Epithelial cell of proximal tubule (primary cell): ENCODE results near the gene MTMR1. TPM values are rescaled to one million over a fixed set of nuclear protein-coding genes. Genes with fewer than 3 reads are reported as not detected.

Experiments used
- DNase-seq: peaks from one replicate; pipeline ENCODE4 v3.0.0-alpha.2; 2011; ENCODE audit warnings: low read depth
- H3K4me3 ChIP-seq: 2 replicates; pipeline ENCODE4 v1.5.1; 2011; ENCODE audit warnings: low read depth, mild to moderate bottlenecking, low read length
- CTCF ChIP-seq: conservative IDR thresholded peaks from 2 replicates; pipeline ENCODE4 v1.5.1; 2012; ENCODE audit warnings: low read depth, mild to moderate bottlenecking, low read length
- total RNA-seq: library from RNA; depleted of rRNA; stranded (reverse); fragments of >200 nt; gene quantifications from 2 replicates; pipeline ENCODE4 v1.2.3, GENCODE V29; 2015

Gene MTMR1
- total RNA-seq, 1 donor from 2014 or later = 18.2 TPM

- no peak for DNase-seq
- TF ChIP-seq CTCF = no peak
- no peak overlapping the region for H3K4me3 ChIP-seq
These were observed 80.4 kb downstream of the MTMR1 start for GRCh38 chrX:150773634-150774033.

- H3K4me3 ChIP-seq = no peak overlapping the region
- TF ChIP-seq CTCF = no peak
- DNase-seq = no peak
These were observed 81.8 kb downstream of the MTMR1 start for GRCh38 chrX:150774798-150775568.

GRCh38 chrX:150775569-150776350 lies 82.6 kb downstream of the MTMR1 start:
- TF ChIP-seq CTCF = no peak
- H3K4me3 ChIP-seq = no peak overlapping the region
- DNase-seq = no peak

GRCh38 chrX:150777328-150777992 lies 84.3 kb downstream of the MTMR1 start:
- no peak overlapping the region for H3K4me3 ChIP-seq
- no peak for DNase-seq
- TF ChIP-seq CTCF = no peak

- TF ChIP-seq CTCF = no peak
- H3K4me3 ChIP-seq = no peak overlapping the region
- DNase-seq = no peak
These were observed 86.2 kb downstream of the MTMR1 start for GRCh38 chrX:150779385-150779784.

- H3K4me3 ChIP-seq = no peak overlapping the region
- no peak for TF ChIP-seq CTCF
- DNase-seq = no peak
These were observed 88.5 kb downstream of the MTMR1 start for GRCh38 chrX:150781677-150782076.
